Loucy (cell line): ENCODE data around the gene AIG1.

Experiments used
- H2AFZ ChIP-seq: fragments of 200-600 bp; sonication (generic); 2 replicates; pipeline ENCODE4 v1.6.0; 2016; ENCODE audit warnings: antibody characterized with exemption, mild to moderate bottlenecking, low read length, moderate library complexity
- H3F3A ChIP-seq: fragments of 200-600 bp; 2 replicates; pipeline ENCODE4 v1.6.0; 2016; ENCODE audit warnings: antibody characterized with exemption, low read depth, mild to moderate bottlenecking
- H3K27me3 ChIP-seq: fragments of 200-600 bp; sonication (generic); 2 replicates; pipeline ENCODE4 v1.6.1; 2014; ENCODE audit warnings: low read length, mild to moderate bottlenecking; ENCODE audit not compliant: insufficient read depth, poor library complexity, severe bottlenecking
- H3K36me3 ChIP-seq: fragments of 200-600 bp; sonication (generic); 2 replicates; pipeline ENCODE4 v1.6.1; 2016; ENCODE audit warnings: low read length; ENCODE audit not compliant: insufficient read depth
- H3K4me1 ChIP-seq: fragments of 200-600 bp; sonication (generic); 2 replicates; pipeline ENCODE4 v1.5.1; 2014; ENCODE audit warnings: low read length, mild to moderate bottlenecking; ENCODE audit not compliant: insufficient read depth, poor library complexity, severe bottlenecking
- H3K4me2 ChIP-seq: fragments of 200-600 bp; sonication (generic); 2 replicates; pipeline ENCODE4 v1.6.0; 2014; ENCODE audit warnings: antibody characterized with exemption, low read length, low read depth, mild to moderate bottlenecking; ENCODE audit not compliant: poor library complexity, severe bottlenecking
- H3K4me3 ChIP-seq: fragments of 200-600 bp; sonication (generic); 2 replicates; pipeline ENCODE4 v1.5.1; 2014; ENCODE audit warnings: low read length, mild to moderate bottlenecking, mixed read lengths; ENCODE audit not compliant: poor library complexity, severe bottlenecking
- H3K79me2 ChIP-seq: fragments of 200-600 bp; sonication (generic); 2 replicates; pipeline ENCODE4 v1.6.1; 2014; ENCODE audit warnings: low read length; ENCODE audit not compliant: insufficient read depth
- H3K9ac ChIP-seq: fragments of 200-600 bp; sonication (generic); 2 replicates; pipeline ENCODE4 v1.6.0; 2014; ENCODE audit warnings: mild to moderate bottlenecking, low read depth, low read length, moderate library complexity; ENCODE audit not compliant: poor library complexity, severe bottlenecking
- H3K9me2 ChIP-seq: fragments of 200-600 bp; sonication (generic); replicated peaks from 2 replicates; pipeline ENCODE4 v1.6.1; 2016; ENCODE audit warnings: low read depth, low read length, mixed read lengths
- H3K9me3 ChIP-seq: fragments of 200-600 bp; sonication (generic); 2 replicates; pipeline ENCODE4 v1.6.1; 2014; ENCODE audit warnings: mild to moderate bottlenecking, antibody characterized with exemption, low read length, low read depth; ENCODE audit not compliant: insufficient read depth
- H4K20me1 ChIP-seq: fragments of 200-600 bp; sonication (generic); 2 replicates; pipeline ENCODE4 v1.6.0; 2014; ENCODE audit warnings: antibody characterized with exemption, low read length, mild to moderate bottlenecking; ENCODE audit not compliant: insufficient read depth, poor library complexity, severe bottlenecking
- CTCF ChIP-seq: fragments of 200-600 bp; sonication (generic); conservative IDR thresholded peaks from 2 replicates; pipeline ENCODE4 v1.5.1; 2014; ENCODE audit warnings: mild to moderate bottlenecking, antibody characterized with exemption, low read length
- EZH2phosphoT487 ChIP-seq: fragments of 200-600 bp; IDR thresholded peaks from 2 replicates; pipeline ENCODE4 v1.6.1; 2018; ENCODE audit warnings: antibody characterized with exemption, mild to moderate bottlenecking, moderate library complexity, borderline replicate concordance

The AIG1 gene

GRCh38 chr6:143247586-143247985 is 186.9 kb downstream of the AIG1 start:
- H3K36me3 ChIP-seq, result no peaks in the 10 kb centered on the region
- TF ChIP-seq CTCF, result no peak
- no peak for TF ChIP-seq EZH2phosphoT487

DNA sequence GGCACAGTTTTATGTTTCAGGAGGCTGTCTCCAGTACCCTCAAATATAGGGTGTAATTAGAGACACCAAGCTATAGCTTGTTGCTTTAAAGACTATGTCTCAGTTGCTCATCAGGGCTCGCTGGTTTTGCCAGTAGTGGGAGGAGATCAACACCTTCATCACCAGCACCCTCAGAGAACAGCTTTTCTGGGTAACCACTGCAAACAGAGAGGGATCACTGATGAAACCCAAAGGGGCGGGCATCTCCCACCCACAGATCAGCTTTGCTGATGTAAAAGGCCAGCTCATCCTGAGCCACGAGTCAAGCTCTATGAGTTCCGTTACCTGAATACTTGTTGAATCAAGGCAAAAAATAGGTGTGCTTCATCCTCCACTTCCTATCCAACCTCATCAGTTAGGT is 187.7 kb downstream of the AIG1 start:
- Histone ChIP-seq H3F3A (no peaks in the 10 kb centered on the region), H3K27me3 (no peaks in the 10 kb centered on the region), H3K4me2 (no peak overlapping the region), H3K9me3 (peaks cover 11% of the 10 kb centered on the region; the same call in 1 of the 2 replicates), H3K79me2 (no peaks in the 10 kb centered on the region), H3K4me1 (no peaks in the 10 kb centered on the region), H3K36me3 (no peaks in the 10 kb centered on the region), H3K9ac (no peak overlapping the region), H3K4me3 (no peak overlapping the region), H4K20me1 (no peaks in the 10 kb centered on the region), H3K9me2 (no peaks in the 10 kb centered on the region), H2AFZ (no peak overlapping the region)
- TF ChIP-seq CTCF (no peak), EZH2phosphoT487 (no peak)

More at GRCh38 chr6:143247586-143247985, 186.9 kb downstream of the AIG1 start:
- H3K9me3 ChIP-seq, result peaks cover 11% of the 10 kb centered on the region; the same call in 1 of the 2 replicates
- no peaks in the 10 kb centered on the region for H3K27me3 ChIP-seq
- no peaks in the 10 kb centered on the region for H3F3A ChIP-seq
- H3K9ac ChIP-seq, result no peak overlapping the region
- no peak overlapping the region for H2AFZ ChIP-seq
- H3K9me2 ChIP-seq, result no peaks in the 10 kb centered on the region
- no peaks in the 10 kb centered on the region for H3K79me2 ChIP-seq
- H3K4me1 ChIP-seq, result no peaks in the 10 kb centered on the region
- no peak overlapping the region for H3K4me2 ChIP-seq
- H3K4me3 ChIP-seq, result no peak overlapping the region
- H4K20me1 ChIP-seq, result no peaks in the 10 kb centered on the region

GRCh38 chr6:143251288-143251687 is 190.6 kb downstream of the AIG1 start:
- H2AFZ ChIP-seq, result no peak overlapping the region
- TF ChIP-seq EZH2phosphoT487, result no peak

GRCh38 chr6:143252961-143253360 is 192.3 kb downstream of the AIG1 start:
- Histone ChIP-seq H3K9me3 (no peaks in the 10 kb centered on the region), H3K4me1 (no peaks in the 10 kb centered on the region), H3K4me2 (no peak overlapping the region), H3K9ac (no peak overlapping the region), H3K36me3 (no peaks in the 10 kb centered on the region), H3K79me2 (no peaks in the 10 kb centered on the region), H3K27me3 (no peaks in the 10 kb centered on the region), H3K9me2 (no peaks in the 10 kb centered on the region), H3K4me3 (no peak overlapping the region), H3F3A (no peaks in the 10 kb centered on the region), H2AFZ (no peak overlapping the region), H4K20me1 (no peaks in the 10 kb centered on the region)
- TF ChIP-seq CTCF (no peak), EZH2phosphoT487 (no peak)

More at GRCh38 chr6:143251288-143251687, 190.6 kb downstream of the AIG1 start:
- Histone ChIP-seq H3K36me3 (no peaks in the 10 kb centered on the region), H4K20me1 (no peaks in the 10 kb centered on the region), H3F3A (no peaks in the 10 kb centered on the region), H3K27me3 (no peaks in the 10 kb centered on the region), H3K4me3 (no peak overlapping the region), H3K9ac (no peak overlapping the region), H3K9me3 (peaks cover 3% of the 10 kb centered on the region; the same call in 1 of the 2 replicates), H3K79me2 (no peaks in the 10 kb centered on the region), H3K4me1 (no peaks in the 10 kb centered on the region), H3K4me2 (no peak overlapping the region), H3K9me2 (no peaks in the 10 kb centered on the region)
